ENCODE data around the gene MYH3.

MYH3 gene

DNA sequence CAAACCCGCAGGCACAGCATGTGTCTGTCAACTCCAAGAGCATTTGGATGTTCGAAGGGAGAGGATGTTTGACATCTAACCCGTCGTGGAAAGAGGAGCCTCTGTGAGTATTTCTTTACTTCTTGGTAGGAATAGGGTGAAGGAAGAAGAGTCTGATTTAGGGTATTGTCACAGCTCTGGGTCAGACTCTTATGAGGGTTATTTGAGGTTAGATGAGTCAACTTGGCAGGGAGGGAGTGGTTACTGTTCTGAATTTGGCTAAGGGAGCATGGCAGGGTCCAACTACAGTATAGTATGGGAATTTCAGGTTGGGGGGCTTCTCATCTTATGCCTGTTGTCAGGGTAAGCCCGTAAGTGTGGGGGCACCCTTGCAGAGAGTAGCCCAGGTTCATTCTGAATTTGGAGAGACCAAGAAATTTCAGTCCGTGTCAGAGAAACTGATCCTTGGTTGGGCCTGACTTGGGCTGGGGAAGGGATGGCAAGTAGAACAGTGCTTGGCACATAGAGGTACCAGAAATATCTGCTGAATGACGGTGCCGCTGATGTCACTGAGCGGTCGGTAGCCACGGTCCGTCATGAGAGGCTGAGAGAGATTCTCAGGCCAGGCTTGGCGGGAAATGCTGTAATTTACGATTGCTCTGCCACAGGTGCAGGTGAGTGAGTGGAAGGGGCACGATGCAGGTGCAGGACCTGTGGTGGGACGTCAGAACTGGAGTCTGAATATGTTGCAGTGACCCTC lies 43.2 kb downstream of the MYH3 start:
- no peak for DNase-seq (ENCODE audit: low spot score)

DNA sequence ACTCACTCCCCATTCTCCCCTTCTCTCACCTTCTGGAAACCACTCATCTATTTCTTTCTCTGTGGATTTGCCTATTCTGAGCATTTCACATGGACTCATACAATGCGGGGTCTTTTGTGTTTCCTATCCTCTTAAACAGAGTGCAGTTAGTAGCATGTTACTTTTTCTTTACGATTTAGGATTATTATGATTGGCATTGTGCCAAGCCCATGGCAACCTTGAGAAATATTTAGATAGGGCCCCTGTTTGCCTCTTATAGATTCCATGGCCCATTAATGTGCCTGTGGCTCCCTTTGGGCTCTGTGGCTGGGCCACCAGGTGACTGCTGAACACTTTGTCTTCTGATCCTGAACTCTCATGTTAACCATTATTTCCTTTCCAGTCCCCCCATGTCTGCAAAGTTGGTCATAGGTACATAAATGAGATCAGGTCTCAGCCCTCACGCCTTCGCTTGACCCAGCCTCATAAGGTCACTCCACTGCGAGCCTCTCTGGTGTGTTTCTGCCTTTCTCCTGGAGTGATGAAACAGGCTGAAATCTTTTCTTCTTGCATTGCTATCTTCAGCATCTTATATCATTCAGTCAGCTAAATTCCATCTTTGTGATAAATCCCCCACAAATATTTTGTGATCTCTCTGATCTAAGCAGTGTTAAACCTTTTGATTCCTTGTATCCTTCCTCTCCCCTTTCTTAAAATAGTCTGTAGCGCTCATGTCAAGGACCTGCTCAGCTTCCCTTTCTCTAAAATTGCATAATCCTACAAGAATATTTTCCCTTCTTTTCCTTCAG lies 44.0 kb downstream of the MYH3 start:
- DNase-seq (ENCODE audit: low spot score), result no peak

DNA sequence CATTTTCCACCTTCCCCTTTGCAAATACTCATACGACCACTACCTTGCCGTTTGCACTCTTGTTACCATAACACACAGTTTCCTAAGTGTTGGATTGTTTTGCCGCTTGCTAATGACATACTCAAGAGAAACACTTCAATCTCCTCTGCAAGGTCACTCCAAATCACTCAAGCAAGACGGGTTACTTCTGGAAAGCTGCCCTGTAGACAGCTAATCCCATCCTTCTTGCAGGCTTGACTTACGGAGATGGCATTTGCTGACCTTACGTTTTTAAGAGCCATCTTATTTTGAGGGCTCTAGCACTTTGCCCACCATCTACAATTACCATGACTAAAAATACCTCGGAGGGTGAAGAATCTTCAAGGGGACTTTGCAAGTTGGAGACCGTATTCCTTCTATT lies 46.2 kb downstream of the MYH3 start:
- DNase-seq (ENCODE audit: low spot score), result no peak

DNA sequence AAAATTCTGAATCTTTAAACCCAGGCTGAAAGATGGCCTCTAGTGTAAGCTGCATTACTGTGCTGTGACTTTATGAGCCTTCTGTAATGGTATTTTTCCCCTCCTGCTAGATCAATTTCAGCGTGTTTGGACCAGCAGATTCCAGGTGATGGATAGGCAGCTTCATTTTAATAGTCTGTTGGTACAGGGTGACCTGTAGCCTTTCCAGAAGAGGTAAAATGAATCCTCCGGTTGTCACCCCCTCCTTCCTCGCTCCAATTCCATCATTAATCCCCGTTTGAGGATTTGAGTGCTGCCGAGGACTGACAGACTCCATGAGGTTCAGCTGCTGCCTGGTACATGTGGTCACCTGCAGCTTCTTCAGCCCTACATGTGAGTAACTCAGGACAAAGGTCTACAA lies 48.9 kb downstream of the MYH3 start:
- no peak for DNase-seq (ENCODE audit: low spot score)

DNA sequence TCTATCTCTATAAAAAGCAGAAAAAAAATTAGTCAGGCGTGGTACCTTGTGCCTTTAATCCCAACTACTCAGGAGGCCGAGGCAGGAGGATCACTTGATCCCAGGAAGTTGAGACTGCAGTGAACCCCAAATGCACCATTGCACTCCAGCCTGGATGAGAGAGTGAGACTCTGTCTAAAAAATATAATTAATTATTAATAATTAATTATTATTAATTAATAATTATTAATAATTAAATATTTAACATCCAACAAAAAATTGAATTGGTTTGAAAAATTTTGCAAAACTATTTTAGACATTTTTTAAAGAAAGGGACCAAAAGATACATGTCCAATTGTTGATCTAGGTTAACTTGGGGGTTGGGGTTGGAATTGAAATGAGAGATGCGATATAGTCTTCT lies 51.0 kb downstream of the MYH3 start:
- DNase-seq (ENCODE audit: low spot score), result no peak

DNA sequence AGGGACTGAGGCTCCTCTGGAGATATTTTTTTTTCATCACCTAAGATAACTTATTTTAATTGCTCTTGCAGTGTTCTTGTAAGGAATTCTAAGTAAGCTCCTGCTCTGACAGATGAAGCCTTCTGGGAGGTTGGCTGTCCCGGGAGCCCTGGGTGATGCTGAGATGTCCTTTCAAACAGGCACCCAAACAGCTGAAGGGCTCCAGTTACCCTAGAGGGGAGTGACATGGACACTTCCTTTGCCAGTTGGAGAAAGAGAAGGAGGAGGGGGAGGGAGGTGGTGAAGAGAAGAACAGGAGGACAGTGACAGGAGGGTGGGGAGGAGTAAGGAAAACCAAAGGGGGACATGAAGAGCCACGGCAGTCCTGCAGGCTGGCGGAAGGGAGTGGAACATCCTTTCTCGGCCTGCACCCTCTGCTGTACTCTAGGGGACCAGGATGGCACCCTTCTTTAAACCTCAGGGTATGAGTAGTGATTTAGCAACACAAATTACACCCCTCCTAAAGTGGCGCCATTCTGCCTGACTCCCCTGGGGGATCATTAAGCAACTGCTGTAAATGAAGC lies 51.8 kb downstream of the MYH3 start:
- DNase-seq (ENCODE audit: low spot score), result no peak

DNA sequence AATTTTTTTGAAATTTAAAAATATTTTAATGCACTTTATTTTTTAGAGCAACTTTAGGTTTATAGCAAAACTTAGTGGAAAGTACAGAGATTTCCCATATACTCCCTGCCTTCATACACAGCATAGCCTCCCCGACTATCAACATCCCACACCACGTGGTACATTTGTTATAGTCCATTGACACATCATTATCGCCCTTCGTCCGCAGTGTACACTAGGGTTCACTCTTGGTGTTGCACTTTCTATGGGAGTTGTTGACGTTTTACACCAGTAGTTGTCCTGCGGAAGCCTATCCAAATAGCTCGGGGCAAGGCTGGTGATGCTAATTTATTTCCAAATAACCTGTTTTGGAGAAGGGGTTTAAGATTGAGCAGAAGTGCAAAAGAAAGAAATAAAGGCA lies 52.6 kb downstream of the MYH3 start:
- DNase-seq (ENCODE audit: low spot score), result no peak

DNA sequence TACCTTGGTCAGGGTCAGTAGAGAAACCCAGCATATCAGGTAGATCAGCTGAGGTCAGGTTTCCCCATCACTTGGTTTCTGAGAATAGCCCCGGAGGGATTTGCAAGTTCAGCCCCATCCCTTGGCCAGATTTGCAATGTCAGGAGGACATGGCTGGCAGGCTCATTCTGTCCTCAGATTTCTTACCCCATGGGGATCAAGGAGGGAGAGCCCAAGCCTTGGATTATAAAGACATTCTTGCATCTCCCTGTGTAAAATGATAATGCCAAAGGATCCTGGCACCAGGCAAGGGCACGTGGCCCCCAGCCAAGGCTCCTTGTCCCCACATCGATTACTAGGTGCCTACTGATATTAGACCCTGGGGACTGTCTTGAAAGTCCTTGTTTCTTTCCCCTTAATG lies 53.2 kb downstream of the MYH3 start:
- DNase-seq (ENCODE audit: low spot score), result no peak

DNA sequence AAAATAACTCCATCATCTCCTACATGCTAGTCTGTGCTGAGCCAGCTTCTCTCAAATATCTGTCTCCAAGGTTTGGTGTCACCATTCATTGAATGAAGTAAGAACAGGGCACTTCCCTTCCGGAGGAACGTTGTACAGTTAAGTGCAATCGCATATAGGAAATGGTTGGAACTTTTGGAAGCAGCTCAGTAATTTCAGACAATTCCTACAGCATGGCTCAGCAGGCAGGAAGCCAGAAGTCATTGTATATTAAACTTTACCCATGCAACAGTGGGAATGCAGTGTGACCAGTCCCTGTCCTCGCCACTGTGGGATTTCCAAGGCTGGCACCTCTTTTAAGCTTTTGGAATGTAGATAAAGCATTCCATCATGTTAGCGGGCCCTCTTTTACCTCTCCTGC lies 56.5 kb downstream of the MYH3 start:
- DNase-seq (ENCODE audit: low spot score), result no peak

DNA sequence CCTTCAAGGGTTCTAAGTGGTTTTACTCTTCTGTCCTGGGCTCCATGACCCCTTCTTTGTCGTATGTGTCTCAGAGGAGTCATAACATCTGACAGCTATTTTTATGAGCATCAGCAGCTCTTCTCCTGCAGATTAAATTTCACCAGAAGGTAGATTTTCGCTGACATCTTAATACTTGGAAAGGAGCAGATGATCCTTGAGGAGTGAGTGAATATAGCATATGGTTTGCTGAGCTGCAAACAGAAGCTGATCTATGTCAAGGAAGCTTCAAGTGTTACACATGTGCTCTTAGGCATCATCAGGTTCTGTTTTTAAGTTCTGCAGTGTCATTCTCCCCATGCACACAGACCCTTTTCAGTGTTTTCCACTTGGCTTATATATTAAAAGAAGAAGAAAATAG lies 58.5 kb downstream of the MYH3 start:
- no peak for DNase-seq (ENCODE audit: low spot score)

DNA sequence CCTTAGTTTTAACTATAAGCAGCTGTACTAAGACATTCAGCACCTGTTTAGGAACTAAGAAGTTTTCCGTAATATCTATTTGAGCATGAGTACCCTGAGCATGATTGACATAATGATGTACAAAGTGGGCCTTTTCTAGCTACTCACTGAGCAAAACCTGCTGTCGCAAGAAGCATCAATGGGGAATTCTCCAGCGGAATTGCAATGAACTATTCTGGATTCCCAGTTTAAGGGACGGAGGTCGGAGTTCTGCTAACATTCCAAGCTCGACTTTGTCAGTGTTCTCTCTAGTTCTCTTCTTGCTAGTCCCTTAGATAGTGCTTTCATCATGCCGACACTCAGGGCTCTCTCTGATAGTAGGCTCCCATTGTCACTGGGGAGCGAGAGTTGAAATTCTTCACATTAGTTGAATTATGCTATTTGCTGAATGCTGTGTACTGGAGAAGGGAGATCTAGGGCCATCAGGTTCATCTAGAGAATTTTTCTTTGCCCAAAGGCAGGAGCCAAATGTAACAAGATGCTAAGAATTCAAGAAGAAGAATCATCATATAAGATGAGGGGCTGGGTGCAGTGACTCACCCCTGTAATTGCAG lies 67.5 kb downstream of the MYH3 start:
- DNase-seq (ENCODE audit: low spot score), result no peak

DNA sequence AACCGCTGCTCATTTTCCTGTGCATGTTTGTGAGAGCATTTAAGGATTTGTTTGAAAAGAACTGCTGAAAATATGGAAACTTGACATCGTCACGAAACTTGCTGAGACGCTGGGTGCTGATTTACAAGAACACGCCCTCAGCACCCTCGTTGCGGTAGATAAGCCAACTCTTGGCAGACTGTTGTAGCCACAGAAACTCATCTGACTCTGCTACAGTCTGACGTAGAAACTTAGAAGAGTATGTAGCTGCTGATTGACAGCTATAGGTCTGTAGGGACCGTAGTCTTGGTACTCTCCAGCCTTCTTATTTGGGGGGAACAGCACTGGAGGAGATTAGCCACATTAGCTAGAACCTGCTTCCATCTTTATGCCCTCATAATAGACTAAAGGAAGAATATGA lies 71.6 kb downstream of the MYH3 start:
- no peak for DNase-seq (ENCODE audit: low spot score)

DNA sequence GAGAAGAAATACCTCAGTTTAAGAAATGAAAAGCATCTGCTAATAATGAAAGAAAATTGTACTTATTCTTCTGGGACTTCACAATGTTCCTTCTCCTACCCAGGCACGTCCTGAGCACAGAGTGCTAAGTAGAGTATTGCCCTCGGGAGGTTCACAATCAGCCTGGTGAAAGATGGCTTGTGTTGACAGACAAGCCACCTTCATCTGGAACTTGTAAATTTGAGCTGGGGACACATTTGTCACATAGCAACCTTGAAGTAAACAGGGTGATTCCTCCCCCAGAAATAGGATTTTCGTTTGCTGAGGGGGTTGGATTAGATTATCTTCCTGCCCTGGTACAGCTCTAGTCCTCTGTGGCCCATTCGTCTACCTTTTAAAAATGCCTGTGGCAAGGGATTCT lies 73.3 kb downstream of the MYH3 start:
- no peak for DNase-seq (ENCODE audit: low spot score)

DNA sequence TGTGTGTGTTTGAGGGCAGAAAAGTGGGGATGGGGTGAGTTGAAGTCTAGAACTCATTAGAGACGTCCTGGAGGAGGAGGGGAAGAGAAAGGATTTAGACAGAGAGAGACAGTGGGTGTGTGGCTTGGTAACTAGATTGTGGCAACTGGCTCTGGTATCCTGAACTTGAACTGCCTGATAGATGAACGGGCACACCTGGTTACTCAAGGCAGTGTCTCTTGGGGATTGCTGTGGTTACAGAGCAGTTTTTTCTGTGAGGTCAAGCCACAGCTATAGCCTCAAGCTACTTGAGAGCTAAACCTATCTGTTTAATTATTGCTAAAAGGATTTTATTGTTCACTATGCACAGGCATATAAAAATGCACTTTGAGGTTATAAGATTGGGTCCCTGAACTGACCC lies 77.8 kb downstream of the MYH3 start:
- no peak for DNase-seq (ENCODE audit: low spot score)

Measured in RKO (cell line).